HG03060 (cell line): ENCODE measurements around the gene SHLD3.
"Not testable (repeated sequence)": the region's sequence is repeated elsewhere in the genome, so short reads cannot be mapped to it uniquely, and the experiment has no call there.

Experiments used
- ATAC-seq: cut with Tn5 transposase; IDR thresholded peaks from one replicate; pipeline ENCODE4 v1.9.1; 2021; ENCODE audit warnings: low read depth, moderate number of reproducible peaks; ENCODE audit not compliant: unreplicated experiment

Gene SHLD3

DNA sequence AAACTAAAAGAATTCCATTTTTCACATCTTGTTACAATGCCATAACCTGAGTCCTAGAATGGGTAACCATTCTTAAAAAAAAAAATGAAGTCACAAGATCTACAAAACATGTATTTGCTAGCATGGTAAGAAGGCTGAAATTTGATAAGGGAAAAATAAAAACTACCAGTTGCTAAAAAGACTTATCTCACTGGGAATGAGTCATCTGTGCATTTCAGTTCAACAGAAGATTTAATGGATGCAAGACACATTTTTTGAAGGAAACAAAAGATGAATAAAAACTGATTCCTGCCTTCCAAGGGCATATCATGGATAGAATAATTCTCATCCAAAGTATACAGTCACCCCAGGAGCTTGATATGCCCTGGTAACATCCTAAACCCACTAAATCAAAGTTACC is 49.9 kb downstream of the SHLD3 start:
- no peak for ATAC-seq

DNA sequence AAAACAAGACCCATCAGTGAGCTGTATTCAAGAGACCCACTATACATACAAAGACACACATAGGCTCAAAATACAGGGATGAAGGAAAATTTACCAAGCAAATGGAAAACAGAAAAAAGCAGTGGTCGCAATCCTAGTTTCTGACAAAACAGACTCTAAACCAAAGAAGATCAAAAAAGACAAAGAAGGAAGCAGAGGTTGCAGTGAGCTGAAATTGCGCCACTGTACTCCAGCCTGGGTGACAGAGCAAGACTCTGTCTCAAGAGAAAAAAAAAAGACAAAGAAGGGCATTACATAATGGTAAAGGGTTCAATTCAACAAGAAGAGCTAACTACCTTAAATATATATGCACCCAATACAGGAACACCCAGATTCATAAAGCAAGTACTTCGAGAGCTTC is 51.2 kb downstream of the SHLD3 start:
- not testable (repeated sequence) for ATAC-seq
